Esophagus (tissue), 2 donors: ENCODE data around the gene LRRC9. TPM values are rescaled to one million over a fixed set of nuclear protein-coding genes. Genes with fewer than 3 reads are reported as not detected.
"Not testable (repeated sequence)": the region's sequence is repeated elsewhere in the genome, so short reads cannot be mapped to it uniquely, and the experiment has no call there.

Source experiments
- H3K27ac ChIP-seq, 2 donors: one replicate each; pipeline ENCODE4 v1.5.1; 2013; ENCODE audit warnings: low read depth in 2 of 2, mild to moderate bottlenecking in 2 of 2, inconsistent platforms in 1 of 2, low read length in 1 of 2, moderate library complexity in 1 of 2
- H3K27me3 ChIP-seq, 2 donors: one replicate each; pipeline ENCODE4 v1.6.1; 2013; ENCODE audit warnings: low read length in 2 of 2, control low read depth in 1 of 2, mild to moderate bottlenecking in 1 of 2; ENCODE audit not compliant: insufficient read depth in 2 of 2, control insufficient read depth in 1 of 2
- H3K36me3 ChIP-seq, 2 donors: one replicate each; pipeline ENCODE4 v1.6.1; 2013; ENCODE audit warnings: low read length in 1 of 2; ENCODE audit not compliant: control insufficient read depth in 2 of 2, insufficient read depth in 2 of 2
- H3K4me1 ChIP-seq, 2 donors: one replicate each; pipeline ENCODE4 v1.6.1; 2013; ENCODE audit warnings: low read length in 1 of 2; ENCODE audit not compliant: control insufficient read depth in 2 of 2, insufficient read depth in 2 of 2
- H3K4me3 ChIP-seq, 2 donors: one replicate each; pipeline ENCODE4 v1.5.1; 2013; ENCODE audit warnings: low read length in 2 of 2, mild to moderate bottlenecking in 2 of 2, low read depth in 1 of 2, moderate library complexity in 1 of 2
- H3K9me3 ChIP-seq, 2 donors: one replicate each; pipeline ENCODE4 v1.6.1; 2013; ENCODE audit warnings: mild to moderate bottlenecking in 2 of 2, low read depth in 1 of 2, low read length in 1 of 2, moderate library complexity in 1 of 2; ENCODE audit not compliant: control insufficient read depth in 2 of 2, insufficient read depth in 1 of 2
- WGBS, 2 donors: extraction: QIAGEN DNeasy Blood & Tissue Kit; methylation state at CpG; one replicate each; pipeline ENCODE4 v1.1.7; 2013; 5-methylcytosine and 5-hydroxymethylcytosine counted together
- polyA plus RNA-seq, 2 donors: library from polyadenylated mRNA; stranded (reverse); fragments of 200-250 nt; gene quantifications; one replicate each; pipeline ENCODE4 v1.2.3, GENCODE V29; 2013
- donor health status: healthy with polysubstance abuse.
- donor health status: Bipolar disorder and iron deficiency.

LRRC9 gene
- polyA plus RNA-seq, 2 donors: under 0.01 TPM; not detected in 1

GRCh38 chr14:60025571-60025970, 105.6 kb downstream of the LRRC9 start:
- Histone ChIP-seq H3K27me3 (no peaks in the 10 kb centered on the region), H3K36me3 (no peaks in the 10 kb centered on the region), H3K9me3 (no peaks in the 10 kb centered on the region), H3K4me3 (no peak overlapping the region), H3K27ac (no peak overlapping the region), H3K4me1 (no peaks in the 10 kb centered on the region)

DNA sequence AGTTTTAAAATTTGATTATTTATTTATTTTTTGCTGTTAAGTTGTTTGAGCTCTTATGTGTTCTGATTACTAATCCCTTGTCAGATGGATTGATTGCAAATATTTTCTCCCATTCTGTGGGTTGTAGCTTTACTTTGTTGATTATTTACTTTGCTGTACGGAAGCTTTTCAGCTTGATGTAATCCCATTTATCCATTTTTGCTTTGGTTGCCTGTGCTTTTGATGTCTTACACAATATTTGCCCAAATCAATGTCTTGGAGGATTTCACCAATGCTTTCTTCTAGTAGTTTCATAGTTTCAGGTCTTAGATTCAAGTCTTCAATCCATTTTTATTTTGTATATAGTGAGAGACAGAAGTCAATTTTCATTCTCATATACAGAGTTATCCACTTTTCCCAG, 115.2 kb downstream of the LRRC9 start:
- Histone ChIP-seq H3K4me1 (no peaks in the 10 kb centered on the region), H3K36me3 (no peaks in the 10 kb centered on the region), H3K9me3 (no peaks in the 10 kb centered on the region), H3K27me3 (no peaks in the 10 kb centered on the region), H3K27ac (no peak overlapping the region), H3K4me3 (no peak overlapping the region)
- 40 to 51% methylated on average over 1 of the region's 1 CpG for WGBS, 2 donors

- H3K9me3 ChIP-seq, H3K4me3 ChIP-seq, H3K27ac ChIP-seq, H3K36me3 ChIP-seq, H3K4me1 ChIP-seq, H3K27me3 ChIP-seq: not testable (repeated sequence)
- WGBS, 2 donors: 50 to 57% methylated on average over 1 of the region's 1 CpG
These were observed 128.0 kb downstream of the LRRC9 start for GRCh38 chr14:60047976-60048375.

- no peaks in the 10 kb centered on the region for H3K9me3 ChIP-seq
- H3K27me3 ChIP-seq: no peaks in the 10 kb centered on the region
- H3K27ac ChIP-seq: no peak overlapping the region
- H3K4me1 ChIP-seq: no peaks in the 10 kb centered on the region
- WGBS, 2 donors: 49 to 62% methylated on average over 3 of the region's 3 CpGs
- H3K36me3 ChIP-seq: no peaks in the 10 kb centered on the region
- H3K4me3 ChIP-seq: no peak overlapping the region
These were observed 131.8 kb downstream of the LRRC9 start for GRCh38 chr14:60051721-60052221.

DNA sequence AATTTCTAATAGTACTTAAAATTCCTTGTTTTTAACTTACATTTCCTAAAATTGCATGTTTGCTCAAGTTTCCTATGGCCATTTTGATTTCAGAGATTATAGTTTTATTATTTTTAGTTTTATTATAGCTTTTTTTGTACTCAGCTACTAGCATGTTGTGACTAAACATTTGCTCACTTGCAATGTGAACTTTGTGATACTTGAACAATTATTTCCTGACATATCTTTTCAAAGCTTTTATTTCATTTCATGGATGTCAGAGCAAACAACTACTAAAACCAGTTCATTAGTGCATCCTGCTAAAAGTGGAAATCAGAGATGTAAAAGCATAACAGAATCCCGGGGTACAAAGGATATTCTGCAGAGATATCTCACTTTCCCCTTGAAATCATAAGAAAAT, 138.1 kb downstream of the LRRC9 start:
- H3K4me1 ChIP-seq: no peaks in the 10 kb centered on the region
- H3K27me3 ChIP-seq: no peaks in the 10 kb centered on the region
- no peaks in the 10 kb centered on the region for H3K36me3 ChIP-seq
- H3K27ac ChIP-seq: no peak overlapping the region
- 69 to 75% methylated on average over 1 of the region's 1 CpG for WGBS, 2 donors
- H3K4me3 ChIP-seq: no peak overlapping the region
- no peaks in the 10 kb centered on the region for H3K9me3 ChIP-seq

DNA sequence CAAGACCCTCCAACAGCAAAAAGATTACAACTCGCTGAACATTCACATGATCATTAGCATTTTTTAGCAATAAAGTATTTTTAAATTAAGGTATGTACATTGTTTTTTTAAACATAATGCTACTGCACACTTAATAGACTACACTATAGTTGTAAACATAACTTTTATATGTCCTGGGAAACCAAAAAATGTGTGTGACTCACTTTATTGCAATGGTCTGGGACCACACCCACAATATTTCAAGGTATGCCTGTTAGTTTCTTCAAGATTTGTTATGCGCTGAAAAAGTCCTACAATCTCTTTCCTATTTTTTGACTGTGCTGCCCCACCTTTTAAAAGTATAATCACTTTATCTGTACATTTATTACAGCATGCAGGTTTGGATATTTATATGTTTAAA, 141.4 kb downstream of the LRRC9 start:
- H3K9me3 ChIP-seq: no peaks in the 10 kb centered on the region
- 78 to 88% methylated on average over 2 of the region's 2 CpGs for WGBS, 2 donors
- H3K27me3 ChIP-seq: no peaks in the 10 kb centered on the region
- H3K36me3 ChIP-seq: no peaks in the 10 kb centered on the region
- no peak overlapping the region for H3K4me3 ChIP-seq
- H3K4me1 ChIP-seq: no peaks in the 10 kb centered on the region
- H3K27ac ChIP-seq: no peak overlapping the region

DNA sequence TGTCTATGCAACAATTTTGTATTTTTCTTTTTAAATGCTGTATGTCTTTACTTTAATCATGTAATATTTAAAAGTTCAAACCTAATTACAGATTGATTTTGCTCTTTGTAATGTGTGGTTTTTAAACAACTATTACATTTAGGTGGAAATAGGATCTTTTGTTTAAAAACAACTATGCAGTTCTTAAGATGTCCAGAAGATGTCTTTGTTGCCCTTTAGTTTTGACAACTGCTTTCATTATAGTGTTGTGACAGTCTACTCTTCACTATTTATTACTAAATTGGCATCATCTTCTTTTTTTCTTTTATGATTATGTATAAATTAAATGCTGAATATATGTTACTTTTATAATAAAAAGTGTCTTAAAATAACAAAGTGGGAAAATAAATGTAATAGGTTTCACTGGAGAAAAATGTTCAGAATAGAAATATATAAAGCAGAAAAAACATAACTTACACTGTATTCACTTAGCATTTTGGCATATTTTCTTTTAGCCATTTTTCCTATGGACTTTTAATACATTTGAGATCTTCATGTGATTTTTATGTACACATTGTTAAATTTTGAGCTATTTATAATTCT, 144.6 kb downstream of the LRRC9 start:
- no peaks in the 10 kb centered on the region for H3K27me3 ChIP-seq
- no peak overlapping the region for H3K27ac ChIP-seq
- no peaks in the 10 kb centered on the region for H3K4me1 ChIP-seq
- no peaks in the 10 kb centered on the region for H3K9me3 ChIP-seq
- no peaks in the 10 kb centered on the region for H3K36me3 ChIP-seq
- H3K4me3 ChIP-seq: no peak overlapping the region

DNA sequence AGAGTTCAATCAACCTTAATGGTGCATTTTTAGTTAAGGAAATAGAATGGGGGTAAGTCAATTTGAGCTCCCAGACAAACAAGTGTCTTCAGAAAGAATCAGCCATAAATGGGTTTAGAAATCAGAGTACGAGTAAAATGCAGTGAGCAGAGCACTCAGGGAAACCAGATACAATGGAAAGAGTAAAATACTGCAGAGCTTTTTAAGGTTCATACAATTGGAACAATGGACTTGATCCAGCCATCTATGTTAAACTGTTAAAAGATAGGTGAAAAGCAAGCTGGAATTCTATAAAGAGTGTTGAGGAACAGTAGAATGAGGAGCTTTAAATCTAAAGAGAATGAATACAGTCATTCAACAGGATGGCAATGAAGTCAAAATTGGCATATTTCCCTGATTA, 147.9 kb downstream of the LRRC9 start:
- Histone ChIP-seq H3K27me3 (no peaks in the 10 kb centered on the region), H3K36me3 (no peaks in the 10 kb centered on the region), H3K4me1 (no peaks in the 10 kb centered on the region), H3K27ac (no peak overlapping the region), H3K4me3 (no peak overlapping the region), H3K9me3 (no peaks in the 10 kb centered on the region)
- 92 to 95% methylated on average over 1 of the region's 1 CpG for WGBS, 2 donors

DNA sequence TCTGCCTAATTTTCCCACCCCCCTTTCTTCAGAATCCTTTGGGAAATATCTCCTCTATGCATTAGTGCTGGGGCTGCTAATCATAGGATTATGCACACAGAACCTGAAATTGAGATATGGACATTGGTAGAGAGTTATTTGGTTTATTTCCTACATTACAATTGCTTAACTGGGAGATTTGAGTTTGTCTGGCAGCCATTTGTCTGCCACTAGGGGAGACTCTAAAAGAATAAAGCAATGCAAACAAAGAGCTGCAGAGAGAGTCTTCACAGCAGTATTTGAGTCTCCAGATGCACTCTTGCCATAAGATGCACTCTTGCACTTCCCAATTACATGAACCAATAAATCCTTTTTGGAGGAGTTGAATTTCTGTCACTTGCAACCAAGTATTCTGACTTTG, 159.8 kb downstream of the LRRC9 start:
- H3K9me3 ChIP-seq: no peaks in the 10 kb centered on the region
- no peaks in the 10 kb centered on the region for H3K27me3 ChIP-seq
- H3K36me3 ChIP-seq: no peaks in the 10 kb centered on the region
- no peak overlapping the region for H3K27ac ChIP-seq
- no peaks in the 10 kb centered on the region for H3K4me1 ChIP-seq
- H3K4me3 ChIP-seq: no peak overlapping the region

DNA sequence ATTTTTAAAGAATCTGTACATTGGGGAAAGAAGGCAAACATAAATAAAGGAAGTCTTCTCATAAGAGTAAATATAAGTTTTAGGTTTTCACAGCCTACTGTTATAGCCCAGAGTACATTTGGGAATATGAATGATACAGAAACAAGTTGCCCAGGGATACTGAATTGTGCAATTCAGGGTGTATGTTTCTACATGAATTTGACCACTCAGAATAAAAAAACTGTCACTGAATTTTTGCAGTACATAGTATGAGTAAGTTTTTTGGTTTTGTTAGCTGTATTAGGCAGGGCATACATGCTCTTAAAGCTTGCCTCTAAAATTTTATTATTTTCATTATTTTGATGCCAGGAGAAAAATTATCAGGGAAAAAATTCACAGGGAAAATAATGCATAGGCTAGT, 165.1 kb downstream of the LRRC9 start:
- no peak overlapping the region for H3K4me3 ChIP-seq
- H3K27me3 ChIP-seq: no peaks in the 10 kb centered on the region
- H3K27ac ChIP-seq: no peak overlapping the region
- no peaks in the 10 kb centered on the region for H3K36me3 ChIP-seq
- no peaks in the 10 kb centered on the region for H3K4me1 ChIP-seq
- H3K9me3 ChIP-seq: no peaks in the 10 kb centered on the region
